Measurements from ENCODE around the gene TPST1.
"Not testable (repeated sequence)": the region's sequence is repeated elsewhere in the genome, so short reads cannot be mapped to it uniquely, and the experiment has no call there.

The TPST1 gene

GRCh38 chr7:66396052-66396451 lies 190.9 kb downstream of the TPST1 start:
- not testable (repeated sequence) for DNase-seq

DNA sequence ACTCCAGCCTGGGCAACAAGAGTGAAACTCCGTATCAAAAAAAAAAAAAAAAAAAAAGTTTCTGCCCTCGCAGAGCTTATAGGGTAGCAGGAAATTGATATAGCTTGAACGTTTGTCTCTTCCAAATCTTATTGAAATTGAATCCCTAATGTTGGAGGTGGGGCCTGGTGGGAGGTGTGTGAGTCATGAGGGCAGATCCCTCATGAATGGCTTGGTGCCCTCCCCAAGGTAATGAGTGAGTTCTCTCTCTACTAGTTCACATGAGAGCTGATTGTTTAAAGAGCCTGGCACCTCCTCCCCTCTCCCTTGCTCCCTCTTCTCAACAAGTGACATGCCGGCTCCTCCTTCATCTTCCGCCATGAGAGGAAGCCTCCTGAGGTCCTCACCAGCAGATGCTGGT lies 193.7 kb downstream of the TPST1 start:
- DNase-seq = not testable (repeated sequence)

GRCh38 chr7:66399566-66399965 lies 194.4 kb downstream of the TPST1 start:
- DNase-seq = no peak

- DNase-seq = no peak
Measured at GRCh38 chr7:66400400-66400799, 195.3 kb downstream of the TPST1 start.

GRCh38 chr7:66401126-66401525 lies 196.0 kb downstream of the TPST1 start:
- not testable (repeated sequence) for DNase-seq

GRCh38 chr7:66401932-66402331 lies 196.8 kb downstream of the TPST1 start:
- DNase-seq = not testable (repeated sequence)

DNA sequence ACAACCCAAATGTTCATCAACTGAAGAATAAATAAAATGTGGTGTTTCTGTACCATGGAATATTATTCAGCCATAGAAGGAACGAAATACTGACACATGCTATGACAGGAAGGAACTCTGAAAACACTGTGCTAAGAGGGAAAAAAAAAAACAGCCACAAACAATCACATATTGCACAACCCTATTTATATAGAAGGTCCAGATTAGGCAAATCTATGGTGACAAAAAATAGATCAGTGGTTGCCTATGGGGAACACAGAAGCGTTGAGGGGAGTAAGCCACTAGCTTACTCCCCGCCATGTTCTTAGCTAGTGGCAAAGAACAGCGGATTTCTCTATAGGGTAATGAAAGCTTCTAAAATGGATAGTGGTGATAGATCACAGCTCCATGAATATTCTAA lies 198.4 kb downstream of the TPST1 start:
- DNase-seq = no peak

DNA sequence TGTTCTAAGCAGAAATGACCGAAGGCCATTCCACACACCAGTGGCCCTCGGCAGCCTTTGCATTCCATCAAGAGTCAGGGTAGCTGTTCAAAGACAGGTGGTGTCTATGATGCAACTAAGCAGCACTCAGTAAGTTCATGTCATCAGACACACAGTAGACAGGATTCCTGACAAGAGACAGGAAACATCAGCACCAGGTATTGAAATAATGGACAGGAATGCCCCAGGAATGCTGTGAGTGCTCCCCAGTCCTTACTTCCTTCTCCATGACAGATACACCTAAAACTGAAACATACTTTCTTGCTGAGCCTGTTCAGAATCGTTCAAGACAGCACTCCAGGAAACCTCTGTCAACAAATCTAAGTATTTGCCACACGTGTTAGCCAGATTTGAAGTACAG lies 204.4 kb downstream of the TPST1 start:
- no peak for DNase-seq

Measured in NCI-H1417 treated with DMSO at 0.1 percent for 48 hours (cell line).